ENCODE data around the gene RBBP6. TPM values are rescaled to one million over a fixed set of nuclear protein-coding genes. Genes with fewer than 3 reads are reported as not detected.

RBBP6 gene
- total and polyA plus RNA-seq, 9 of the 15 experiments (the other 6 are each of a cell fraction or from before 2014, with no cell fraction given), result 19.2 to 76.6 (median 42.7) TPM

DNA sequence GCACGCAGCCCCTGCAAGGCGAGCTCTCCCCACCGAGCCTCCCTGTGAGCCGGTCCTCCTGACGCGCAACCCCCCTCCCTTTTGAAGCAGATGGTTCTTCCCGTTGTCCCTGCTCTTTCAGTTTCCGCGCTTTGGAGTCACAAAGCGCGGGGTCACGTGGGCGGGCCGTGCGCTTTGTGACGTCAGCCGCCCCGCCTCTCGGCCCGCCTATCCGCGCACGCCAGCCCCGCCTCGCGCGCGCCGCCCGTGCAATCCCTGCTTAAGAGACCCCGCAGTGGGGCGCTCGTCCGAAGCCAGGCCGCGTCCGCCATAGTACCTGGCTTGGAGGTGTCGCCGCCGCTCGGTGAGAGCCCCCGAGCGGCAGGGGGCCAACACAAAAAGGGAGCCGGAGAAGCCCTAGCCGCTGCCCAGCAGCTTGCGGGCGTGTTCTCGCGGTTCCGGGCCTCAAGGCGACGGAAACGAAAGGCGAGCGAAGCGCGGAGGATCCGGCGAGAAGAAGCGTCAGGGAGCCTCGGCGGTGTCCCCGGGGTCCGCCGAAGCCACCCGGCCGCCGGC, at the start of gene RBBP6 (continued):
- TF ChIP-seq, protein P1, sequence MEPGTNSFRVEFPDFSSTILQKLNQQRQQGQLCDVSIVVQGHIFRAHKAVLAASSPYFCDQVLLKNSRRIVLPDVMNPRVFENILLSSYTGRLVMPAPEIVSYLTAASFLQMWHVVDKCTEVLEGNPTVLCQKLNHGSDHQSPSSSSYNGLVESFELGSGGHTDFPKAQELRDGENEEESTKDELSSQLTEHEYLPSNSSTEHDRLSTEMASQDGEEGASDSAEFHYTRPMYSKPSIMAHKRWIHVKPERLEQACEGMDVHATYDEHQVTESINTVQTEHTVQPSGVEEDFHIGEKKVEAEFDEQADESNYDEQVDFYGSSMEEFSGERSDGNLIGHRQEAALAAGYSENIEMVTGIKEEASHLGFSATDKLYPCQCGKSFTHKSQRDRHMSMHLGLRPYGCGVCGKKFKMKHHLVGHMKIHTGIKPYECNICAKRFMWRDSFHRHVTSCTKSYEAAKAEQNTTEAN (CRISPR knock-in tag; IDR thresholded peaks at IDR 0.05), result 0 out of 2 replicates have a peak, but pooled peaks have one; percentile 24
- TF ChIP-seq ZKSCAN3 (CRISPR knock-in tag; IDR thresholded peaks at IDR 0.05), result no peak
- no peak for TF ChIP-seq SIRT6 (IDR thresholded peaks at IDR 0.05; ENCODE audit: low read depth, low read length)
- no peak for TF ChIP-seq ZFPM2 (CRISPR knock-in tag; IDR thresholded peaks at IDR 0.05)
- peak; percentile 66 for TF ChIP-seq TAF9B (IDR thresholded peaks at IDR 0.05; ENCODE audit: partially characterized antibody)
- no peak for TF ChIP-seq LEF1 (IDR thresholded peaks at IDR 0.05)
- TF ChIP-seq GABPB1 (CRISPR knock-in tag; IDR thresholded peaks at IDR 0.05), result peak; percentile 60; the same call in 1 of the 2 replicates
- no peak for TF ChIP-seq THRAP3 (IDR thresholded peaks at IDR 0.05; ENCODE audit: borderline replicate concordance)
- no peak for TF ChIP-seq SPI1 (IDR thresholded peaks at IDR 0.05; ENCODE audit: borderline replicate concordance, low read depth, low read length)
- 0 out of 2 replicates have a peak, but pooled peaks have one; percentile 75 for TF ChIP-seq RBM34 (IDR thresholded peaks at IDR 0.05; ENCODE audit: borderline replicate concordance, insufficient read depth, low read length)
- peak; percentile 54 for TF ChIP-seq BRD9 (IDR thresholded peaks at IDR 0.05; ENCODE audit: low read depth, partially characterized antibody)
- TF ChIP-seq, protein P2, sequence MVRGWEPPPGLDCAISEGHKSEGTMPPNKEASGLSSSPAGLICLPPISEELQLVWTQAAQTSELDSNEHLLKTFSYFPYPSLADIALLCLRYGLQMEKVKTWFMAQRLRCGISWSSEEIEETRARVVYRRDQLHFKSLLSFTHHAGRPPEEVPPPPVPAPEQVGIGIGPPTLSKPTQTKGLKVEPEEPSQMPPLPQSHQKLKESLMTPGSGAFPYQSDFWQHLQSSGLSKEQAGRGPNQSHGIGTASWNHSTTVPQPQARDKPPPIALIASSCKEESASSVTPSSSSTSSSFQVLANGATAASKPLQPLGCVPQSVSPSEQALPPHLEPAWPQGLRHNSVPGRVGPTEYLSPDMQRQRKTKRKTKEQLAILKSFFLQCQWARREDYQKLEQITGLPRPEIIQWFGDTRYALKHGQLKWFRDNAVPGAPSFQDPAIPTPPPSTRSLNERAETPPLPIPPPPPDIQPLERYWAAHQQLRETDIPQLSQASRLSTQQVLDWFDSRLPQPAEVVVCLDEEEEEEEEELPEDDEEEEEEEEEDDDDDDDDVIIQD (CRISPR knock-in tag; IDR thresholded peaks at IDR 0.05), result no peak
- TF ChIP-seq, protein P3, sequence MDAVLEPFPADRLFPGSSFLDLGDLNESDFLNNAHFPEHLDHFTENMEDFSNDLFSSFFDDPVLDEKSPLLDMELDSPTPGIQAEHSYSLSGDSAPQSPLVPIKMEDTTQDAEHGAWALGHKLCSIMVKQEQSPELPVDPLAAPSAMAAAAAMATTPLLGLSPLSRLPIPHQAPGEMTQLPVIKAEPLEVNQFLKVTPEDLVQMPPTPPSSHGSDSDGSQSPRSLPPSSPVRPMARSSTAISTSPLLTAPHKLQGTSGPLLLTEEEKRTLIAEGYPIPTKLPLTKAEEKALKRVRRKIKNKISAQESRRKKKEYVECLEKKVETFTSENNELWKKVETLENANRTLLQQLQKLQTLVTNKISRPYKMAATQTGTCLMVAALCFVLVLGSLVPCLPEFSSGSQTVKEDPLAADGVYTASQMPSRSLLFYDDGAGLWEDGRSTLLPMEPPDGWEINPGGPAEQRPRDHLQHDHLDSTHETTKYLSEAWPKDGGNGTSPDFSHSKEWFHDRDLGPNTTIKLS (IDR thresholded peaks at IDR 0.05; ENCODE audit: borderline replicate concordance, low read depth), result no peak
- TF ChIP-seq, protein P4, sequence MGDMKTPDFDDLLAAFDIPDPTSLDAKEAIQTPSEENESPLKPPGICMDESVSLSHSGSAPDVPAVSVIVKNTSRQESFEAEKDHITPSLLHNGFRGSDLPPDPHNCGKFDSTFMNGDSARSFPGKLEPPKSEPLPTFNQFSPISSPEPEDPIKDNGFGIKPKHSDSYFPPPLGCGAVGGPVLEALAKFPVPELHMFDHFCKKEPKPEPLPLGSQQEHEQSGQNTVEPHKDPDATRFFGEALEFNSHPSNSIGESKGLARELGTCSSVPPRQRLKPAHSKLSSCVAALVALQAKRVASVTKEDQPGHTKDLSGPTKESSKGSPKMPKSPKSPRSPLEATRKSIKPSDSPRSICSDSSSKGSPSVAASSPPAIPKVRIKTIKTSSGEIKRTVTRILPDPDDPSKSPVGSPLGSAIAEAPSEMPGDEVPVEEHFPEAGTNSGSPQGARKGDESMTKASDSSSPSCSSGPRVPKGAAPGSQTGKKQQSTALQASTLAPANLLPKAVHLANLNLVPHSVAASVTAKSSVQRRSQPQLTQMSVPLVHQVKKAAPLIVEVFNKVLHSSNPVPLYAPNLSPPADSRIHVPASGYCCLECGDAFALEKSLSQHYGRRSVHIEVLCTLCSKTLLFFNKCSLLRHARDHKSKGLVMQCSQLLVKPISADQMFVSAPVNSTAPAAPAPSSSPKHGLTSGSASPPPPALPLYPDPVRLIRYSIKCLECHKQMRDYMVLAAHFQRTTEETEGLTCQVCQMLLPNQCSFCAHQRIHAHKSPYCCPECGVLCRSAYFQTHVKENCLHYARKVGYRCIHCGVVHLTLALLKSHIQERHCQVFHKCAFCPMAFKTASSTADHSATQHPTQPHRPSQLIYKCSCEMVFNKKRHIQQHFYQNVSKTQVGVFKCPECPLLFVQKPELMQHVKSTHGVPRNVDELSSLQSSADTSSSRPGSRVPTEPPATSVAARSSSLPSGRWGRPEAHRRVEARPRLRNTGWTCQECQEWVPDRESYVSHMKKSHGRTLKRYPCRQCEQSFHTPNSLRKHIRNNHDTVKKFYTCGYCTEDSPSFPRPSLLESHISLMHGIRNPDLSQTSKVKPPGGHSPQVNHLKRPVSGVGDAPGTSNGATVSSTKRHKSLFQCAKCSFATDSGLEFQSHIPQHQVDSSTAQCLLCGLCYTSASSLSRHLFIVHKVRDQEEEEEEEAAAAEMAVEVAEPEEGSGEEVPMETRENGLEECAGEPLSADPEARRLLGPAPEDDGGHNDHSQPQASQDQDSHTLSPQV (IDR thresholded peaks at IDR 0.05), result no peak
- TF ChIP-seq, protein P5, sequence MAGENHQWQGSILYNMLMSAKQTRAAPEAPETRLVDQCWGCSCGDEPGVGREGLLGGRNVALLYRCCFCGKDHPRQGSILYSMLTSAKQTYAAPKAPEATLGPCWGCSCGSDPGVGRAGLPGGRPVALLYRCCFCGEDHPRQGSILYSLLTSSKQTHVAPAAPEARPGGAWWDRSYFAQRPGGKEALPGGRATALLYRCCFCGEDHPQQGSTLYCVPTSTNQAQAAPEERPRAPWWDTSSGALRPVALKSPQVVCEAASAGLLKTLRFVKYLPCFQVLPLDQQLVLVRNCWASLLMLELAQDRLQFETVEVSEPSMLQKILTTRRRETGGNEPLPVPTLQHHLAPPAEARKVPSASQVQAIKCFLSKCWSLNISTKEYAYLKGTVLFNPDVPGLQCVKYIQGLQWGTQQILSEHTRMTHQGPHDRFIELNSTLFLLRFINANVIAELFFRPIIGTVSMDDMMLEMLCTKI (IDR thresholded peaks at IDR 0.05; ENCODE audit: partially characterized antibody), result no peak
- TF ChIP-seq POLR3G (IDR thresholded peaks at IDR 0.05; ENCODE audit: extremely low read depth, insufficient read length, insufficient replicate concordance), result no peak
- no peak for TF ChIP-seq KDM1A (IDR thresholded peaks at IDR 0.05)
- no peak for TF ChIP-seq BACH1 (tag; IDR thresholded peaks at IDR 0.05)
- TF ChIP-seq POLR2AphosphoS2 (IDR thresholded peaks at IDR 0.05; ENCODE audit: low read length), result peak; percentile 81; the same call in 1 of the 2 replicates
